Measurements from ENCODE around the gene KIR2DL1. TPM values are rescaled to one million over a fixed set of nuclear protein-coding genes. Genes with fewer than 3 reads are reported as not detected.
"Not testable (repeated sequence)": the region's sequence is repeated elsewhere in the genome, so short reads cannot be mapped to it uniquely, and the experiment has no call there.

Gene KIR2DL1
- total RNA-seq, 1 donor from 2014 or later = not detected

DNA sequence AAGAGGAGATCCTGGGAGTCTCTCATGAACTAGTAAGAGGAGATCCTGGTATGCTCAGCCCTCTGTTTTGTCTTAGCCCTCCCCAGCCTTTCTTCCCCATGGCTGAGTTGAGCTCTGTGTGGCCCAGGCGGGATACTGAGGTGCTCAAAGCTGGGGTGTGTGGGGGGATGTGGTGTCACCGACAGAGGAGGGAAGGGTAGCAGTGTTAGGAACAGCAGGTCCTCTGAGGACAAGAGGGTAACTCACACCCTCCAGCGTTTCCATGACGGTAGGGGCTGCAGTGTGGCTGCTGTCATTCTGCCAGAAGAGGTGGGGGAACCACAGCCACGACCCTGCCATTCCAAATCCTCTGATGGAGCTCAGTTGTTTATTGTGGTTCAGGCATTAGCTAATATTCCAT, 34.5 kb downstream of the KIR2DL1 start:
- no peak for FAIRE-seq
- TF ChIP-seq CTCF (IDR thresholded peaks at IDR 0.05; ENCODE audit: insufficient read depth, low read length, severe bottlenecking) = no peak
- no peaks in the 10 kb centered on the region for H3K27me3 ChIP-seq (ENCODE audit: control insufficient read depth, insufficient read depth, low read length)
- H3K36me3 ChIP-seq (ENCODE audit: control insufficient read depth, insufficient read depth, low read length) = no peaks in the 10 kb centered on the region
- DNase-seq (ENCODE audit: low read depth) = no peak
- no peak overlapping the region for H3K4me3 ChIP-seq (ENCODE audit: low read depth, low read length)

- H3K4me3 ChIP-seq (ENCODE audit: low read depth, low read length) = no peak overlapping the region
- H3K27me3 ChIP-seq (ENCODE audit: control insufficient read depth, insufficient read depth, low read length) = no peaks in the 10 kb centered on the region
- TF ChIP-seq CTCF (IDR thresholded peaks at IDR 0.05; ENCODE audit: insufficient read depth, low read length, severe bottlenecking) = no peak
- H3K36me3 ChIP-seq (ENCODE audit: control insufficient read depth, insufficient read depth, low read length) = no peaks in the 10 kb centered on the region
- DNase-seq (ENCODE audit: low read depth) = no peak
- FAIRE-seq = no peak
These were observed 35.0 kb downstream of the KIR2DL1 start for GRCh38 chr19:54804571-54804970.

- Histone ChIP-seq H3K4me3 (ENCODE audit: low read depth, low read length) (no peak overlapping the region), H3K27me3 (ENCODE audit: control insufficient read depth, insufficient read depth, low read length) (no peaks in the 10 kb centered on the region), H3K36me3 (ENCODE audit: control insufficient read depth, insufficient read depth, low read length) (no peaks in the 10 kb centered on the region)
- no peak for TF ChIP-seq CTCF (IDR thresholded peaks at IDR 0.05; ENCODE audit: insufficient read depth, low read length, severe bottlenecking)
- DNase-seq (ENCODE audit: low read depth) (no peak), FAIRE-seq (peak; percentile 50)
These were observed 36.3 kb downstream of the KIR2DL1 start for GRCh38 chr19:54805665-54806515.

DNA sequence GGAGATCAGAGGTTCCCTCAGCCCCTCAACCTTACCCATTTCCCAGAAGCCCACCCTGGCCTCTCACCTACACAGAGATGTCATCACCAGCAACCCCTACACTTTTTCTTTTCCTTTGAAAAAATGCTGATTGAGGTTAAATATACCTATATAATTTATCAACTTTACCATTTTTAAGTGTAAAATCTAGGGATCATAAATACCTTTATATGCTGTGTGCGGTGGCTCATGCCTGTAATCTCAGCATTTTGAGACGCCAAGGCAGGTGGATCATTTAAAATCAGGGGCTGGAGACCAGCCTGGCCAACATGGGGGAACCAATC, 36.9 kb downstream of the KIR2DL1 start:
- TF ChIP-seq CTCF (IDR thresholded peaks at IDR 0.05; ENCODE audit: insufficient read depth, low read length, severe bottlenecking) = no peak
- Histone ChIP-seq H3K4me3 (ENCODE audit: low read depth, low read length) (no peak overlapping the region), H3K36me3 (ENCODE audit: control insufficient read depth, insufficient read depth, low read length) (no peaks in the 10 kb centered on the region), H3K27me3 (ENCODE audit: control insufficient read depth, insufficient read depth, low read length) (no peaks in the 10 kb centered on the region)
- no peak for DNase-seq (ENCODE audit: low read depth)
- no peak for FAIRE-seq

- not testable (repeated sequence) for FAIRE-seq; H3K27me3 ChIP-seq (ENCODE audit: control insufficient read depth, insufficient read depth, low read length); H3K36me3 ChIP-seq (ENCODE audit: control insufficient read depth, insufficient read depth, low read length); H3K4me3 ChIP-seq (ENCODE audit: low read depth, low read length); DNase-seq (ENCODE audit: low read depth)
These were observed 45.0 kb downstream of the KIR2DL1 start for GRCh38 chr19:54814571-54814970.

GRCh38 chr19:54816251-54816650, 46.7 kb downstream of the KIR2DL1 start, which contains the start of gene KIR3DL1:
Gene KIR3DL1 (plus strand): TSS chr19:54816468.
- not testable (repeated sequence) for H3K36me3 ChIP-seq (ENCODE audit: control insufficient read depth, insufficient read depth, low read length); H3K4me3 ChIP-seq (ENCODE audit: low read depth, low read length); DNase-seq (ENCODE audit: low read depth); H3K27me3 ChIP-seq (ENCODE audit: control insufficient read depth, insufficient read depth, low read length)
- peak; percentile 80 for FAIRE-seq

Data from bronchial epithelial cell (primary cell).